Right lobe of liver (tissue), 6 donors: ENCODE data around the gene GPR25. TPM values are rescaled to one million over a fixed set of nuclear protein-coding genes. Genes with fewer than 3 reads are reported as not detected.

ENCODE experiments used
- ATAC-seq, 4 donors: fragments of 200-7000 bp; cut with Tn5 transposase; one replicate each; pipeline ENCODE4 v1.9.1; 2020; ENCODE audit warnings: mild to moderate bottlenecking in 4 of 4, moderate library complexity in 4 of 4
- DNase-seq, 3 donors: peaks; one replicate each; pipeline ENCODE4 v3.0.0-alpha.2; 2020
- H3K27ac ChIP-seq, 3 donors: fragments of 200-600 bp; one replicate each; pipeline ENCODE4 v1.8.0; 2022
- H3K27me3 ChIP-seq, 2 donors: fragments of 200-600 bp; one replicate each; pipeline ENCODE4 v1.8.0; 2022
- H3K36me3 ChIP-seq, 4 donors: fragments of 200-600 bp; sonication (generic) in 1 of 4; one replicate each; pipeline versions ENCODE4 v1.5.1 to v1.8.0; 2017 to 2022; ENCODE audit warnings: control low read depth in 1 of 4
- H3K4me1 ChIP-seq, 4 donors: fragments of 200-600 bp; sonication (generic) in 1 of 4; one replicate each; pipeline versions ENCODE4 v1.5.1 to v1.8.0; 2017 to 2022; ENCODE audit warnings: control low read depth in 1 of 4
- H3K4me3 ChIP-seq, 3 donors: fragments of 200-600 bp; one replicate each; pipeline ENCODE4 v1.8.0; 2022
- H3K9me3 ChIP-seq, 4 donors: fragments of 200-600 bp; sonication (generic) in 1 of 4; one replicate each; pipeline versions ENCODE4 v1.5.1 to v1.8.0; 2017 to 2022; ENCODE audit warnings: control low read depth in 1 of 4
- CTCF ChIP-seq, 4 donors: fragments of 200-600 bp in 3 of 4; fragments of 450-650 bp in 1 of 4; IDR thresholded peaks; one replicate each; pipeline versions ENCODE4 v1.5.1 to v1.8.0; 2016 to 2022; ENCODE audit warnings: antibody characterized with exemption in 4 of 4, mild to moderate bottlenecking in 2 of 4
- POLR2A ChIP-seq: fragments of 450-650 bp; IDR thresholded peaks from one replicate; pipeline ENCODE4 v1.6.1; 2017; ENCODE audit warnings: antibody characterized with exemption, mild to moderate bottlenecking
- WGBS: methylation state at CpG from one replicate; pipeline ENCODE4 v1.1.6; 2018; ENCODE audit warnings: low coverage, low lambda C conversion rate; ENCODE audit not compliant: insufficient coverage; ENCODE audit errors: missing lambda C conversion rate; 5-methylcytosine and 5-hydroxymethylcytosine counted together
- intact Hi-C, 2 donors: fragments of 100-400 bp; cut with DNase I; formaldehyde crosslinking; loops; one replicate each; pipeline versions ENCODE4 v1.11.2 to v1.14.1; 2022
- total RNA-seq, 6 experiments: library from RNA; depleted of rRNA in 2 of 6; stranded (reverse); fragments of >200 nt in 2 of 6; fragmentation: NEBNext Ultra II Directional in 3 of 6; extraction: Animal tissue kit (Norgen Biotek cat#: 25700) in 3 of 6; gene quantifications; one replicate each; pipeline versions ENCODE4 v1.1.0 to v1.2.4, GENCODE V29; 2016 to 2023
- donor health status: DM: no; HTN: yes; CAD: no.
- donor health status: DM: no; HTN: no; CAD: no.
- donor health status: DM: no; HTN: no; CAD: no.
- donor health status: DM: no; HTN: yes; CAD: no.
- donor health status: DM: no; HTN: yes; CAD: no.

Gene GPR25
- total RNA-seq, 6 experiments from 2014 or later, result not detected

- Histone ChIP-seq H3K27me3 (no peaks in the 10 kb centered on the region), H3K27ac (no peak overlapping the region), H3K9me3 (no peaks in the 10 kb centered on the region), H3K4me3 (no peak overlapping the region), H3K36me3 (no peaks in the 10 kb centered on the region), H3K4me1 (peaks cover 0 to 15% (median 0%) of the 10 kb centered on the region in 4 donors)
- intact Hi-C loops, result no loop called here
- 35% methylated on average over 2 of the region's 10 CpGs for WGBS
- no peak for TF ChIP-seq CTCF (IDR thresholded peaks at IDR 0.05)
- DNase-seq (no peak), ATAC-seq (no peak)
Observed at GRCh38 chr1:200899451-200899915, 26.7 kb downstream of the GPR25 start.

DNA sequence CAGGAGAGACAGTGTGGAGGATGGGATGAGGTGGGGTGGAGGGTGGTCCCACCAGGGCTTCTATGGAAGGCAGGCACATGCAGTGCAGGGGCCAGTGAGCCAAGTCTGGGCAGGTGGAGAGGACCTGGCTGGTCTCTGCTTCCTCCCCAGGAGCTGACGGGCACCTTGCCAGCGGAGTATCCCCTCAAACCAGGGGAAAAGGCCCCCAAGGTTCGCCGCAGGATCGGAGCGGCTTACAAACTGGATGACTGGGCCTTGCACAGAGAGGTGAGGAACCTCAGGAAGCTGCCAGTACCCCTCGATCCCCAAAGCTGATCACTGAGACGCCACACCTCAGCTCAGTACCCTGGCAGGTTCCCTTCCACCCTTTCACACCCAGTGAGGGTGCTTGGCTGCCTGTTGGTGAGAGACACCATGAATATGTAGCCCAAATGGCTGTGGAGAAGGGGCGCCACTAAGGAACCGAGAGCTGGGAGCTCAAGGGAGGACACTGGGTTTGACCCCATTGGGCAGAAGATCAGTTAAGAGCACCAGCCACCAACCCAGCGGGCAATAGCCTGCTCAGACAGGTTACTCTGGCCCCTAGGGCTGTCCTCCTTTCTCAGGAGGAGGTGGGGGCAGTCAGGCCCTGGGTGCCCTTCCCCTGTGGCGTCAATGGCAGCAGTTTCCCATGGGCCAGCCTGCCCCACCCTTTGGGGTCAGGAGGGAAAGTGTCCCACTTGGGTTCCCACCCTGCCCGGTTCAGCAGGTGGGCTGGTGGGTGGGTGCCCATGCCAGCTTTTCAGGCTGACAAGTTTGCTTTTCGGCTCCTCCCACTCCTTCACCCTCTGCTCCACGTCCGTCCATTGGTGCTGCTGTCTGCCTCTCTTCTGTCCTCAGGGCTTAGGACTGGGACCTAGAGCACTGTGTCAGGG lies 27.4 kb downstream of the GPR25 start:
- Histone ChIP-seq H3K36me3 (no peaks in the 10 kb centered on the region), H3K27me3 (no peaks in the 10 kb centered on the region), H3K4me1 (peaks cover 0 to 15% (median 0%) of the 10 kb centered on the region in 4 donors), H3K27ac (no peak overlapping the region), H3K4me3 (no peak overlapping the region), H3K9me3 (no peaks in the 10 kb centered on the region)
- intact Hi-C loops, result no loop called here
- 100% methylated on average over 6 of the region's 16 CpGs for WGBS
- DNase-seq (no peak), ATAC-seq (no peak)
- TF ChIP-seq POLR2A (no peak), CTCF (IDR thresholded peaks at IDR 0.05) (no peak)

DNA sequence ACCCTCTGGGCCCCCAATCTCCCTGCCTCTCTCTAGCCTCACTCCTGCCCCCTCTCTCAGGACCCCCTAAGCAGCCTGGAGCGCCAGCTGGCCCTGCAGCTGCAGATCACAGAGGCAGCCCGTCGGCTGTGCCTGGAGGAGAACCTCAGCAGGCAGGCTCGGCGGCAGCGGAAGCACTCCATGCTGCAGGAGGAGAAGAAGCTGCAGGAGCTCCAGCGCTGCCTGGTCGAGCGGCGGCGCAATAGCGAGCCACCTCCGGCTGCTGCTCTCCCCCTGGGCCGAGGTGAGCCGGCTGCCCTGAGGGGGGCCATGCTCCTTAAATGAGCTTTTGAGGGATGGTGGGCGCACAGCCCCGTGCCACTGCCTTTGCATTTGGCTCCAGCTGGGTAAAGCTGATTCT lies 28.1 kb downstream of the GPR25 start:
- H3K27me3 ChIP-seq, result no peaks in the 10 kb centered on the region
- H3K27ac ChIP-seq, result no peak overlapping the region
- no peak overlapping the region for H3K4me3 ChIP-seq
- H3K9me3 ChIP-seq, result no peaks in the 10 kb centered on the region
- WGBS, result 90% methylated on average over 2 of the region's 17 CpGs
- intact Hi-C loops, result no loop called here
- H3K4me1 ChIP-seq, result peaks cover 0 to 15% (median 0%) of the 10 kb centered on the region in 4 donors
- ATAC-seq (no peak), DNase-seq (no peak)
- no peak for TF ChIP-seq CTCF (IDR thresholded peaks at IDR 0.05)
- no peak for TF ChIP-seq POLR2A
- no peaks in the 10 kb centered on the region for H3K36me3 ChIP-seq

DNA sequence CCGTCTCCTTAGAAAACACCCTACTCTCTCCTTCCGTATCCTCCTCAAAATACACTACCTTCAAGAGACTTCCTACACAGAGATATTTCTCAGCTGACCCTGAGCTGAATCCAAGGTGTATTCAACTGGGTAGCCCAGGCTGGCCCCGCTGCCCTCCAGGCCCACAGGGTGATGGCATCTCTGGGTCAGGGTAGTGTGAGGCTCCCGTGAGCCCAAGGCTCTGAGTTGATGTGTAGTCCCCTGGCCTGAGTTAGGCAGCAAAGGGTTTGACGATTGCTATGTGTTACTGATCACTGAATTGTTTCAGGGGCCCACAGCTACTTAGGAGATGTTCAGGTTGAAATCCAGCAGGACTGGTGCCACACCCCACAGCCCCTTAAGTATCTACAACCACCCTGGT lies 28.6 kb downstream of the GPR25 start:
- H3K36me3 ChIP-seq, result no peaks in the 10 kb centered on the region
- H3K27me3 ChIP-seq, result no peaks in the 10 kb centered on the region
- DNase-seq (no peak), ATAC-seq (no peak)
- H3K27ac ChIP-seq, result no peak overlapping the region
- peaks cover 0 to 10% (median 0%) of the 10 kb centered on the region in 4 donors for H3K4me1 ChIP-seq
- TF ChIP-seq POLR2A (no peak), CTCF (IDR thresholded peaks at IDR 0.05) (no peak)
- no peaks in the 10 kb centered on the region for H3K9me3 ChIP-seq
- intact Hi-C loops, result no loop called here
- 94% methylated on average over 2 of the region's 5 CpGs for WGBS
- no peak overlapping the region for H3K4me3 ChIP-seq
